GM18867 (cell line): ENCODE data around the gene DHRS3.

Experiments
- ATAC-seq: cut with Tn5 transposase; IDR thresholded peaks from one replicate; pipeline ENCODE4 v1.9.1; 2021; ENCODE audit warnings: mild to moderate bottlenecking, moderate library complexity; ENCODE audit not compliant: unreplicated experiment

Gene DHRS3

GRCh38 chr1:12555411-12556367, 62.3 kb downstream of the DHRS3 start:
- no peak for ATAC-seq

- no peak for ATAC-seq
Measured at GRCh38 chr1:12554521-12555305, 63.3 kb downstream of the DHRS3 start.

DNA sequence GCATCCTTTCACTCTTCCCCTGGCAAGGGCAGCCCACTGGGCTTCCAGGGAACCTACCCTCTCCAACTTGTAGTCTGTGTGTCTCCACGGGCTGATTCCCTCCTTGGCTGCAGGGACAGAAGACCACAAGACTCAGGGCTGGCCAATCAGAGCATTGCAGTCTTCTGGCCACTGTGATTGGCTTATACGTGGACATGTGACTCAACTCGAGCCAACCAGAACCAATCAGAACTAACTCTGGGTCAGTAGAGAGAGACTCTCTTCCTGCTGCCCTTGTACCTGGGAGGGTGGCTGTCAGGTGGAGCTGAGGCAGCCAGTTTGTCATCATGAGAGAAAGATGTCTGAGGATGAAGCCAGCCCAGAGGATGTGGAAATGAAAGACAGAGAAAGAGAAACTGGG, 64.0 kb downstream of the DHRS3 start:
- ATAC-seq, result no peak

- no peak for ATAC-seq
Measured at GRCh38 chr1:12552951-12553921, 64.8 kb downstream of the DHRS3 start.

DNA sequence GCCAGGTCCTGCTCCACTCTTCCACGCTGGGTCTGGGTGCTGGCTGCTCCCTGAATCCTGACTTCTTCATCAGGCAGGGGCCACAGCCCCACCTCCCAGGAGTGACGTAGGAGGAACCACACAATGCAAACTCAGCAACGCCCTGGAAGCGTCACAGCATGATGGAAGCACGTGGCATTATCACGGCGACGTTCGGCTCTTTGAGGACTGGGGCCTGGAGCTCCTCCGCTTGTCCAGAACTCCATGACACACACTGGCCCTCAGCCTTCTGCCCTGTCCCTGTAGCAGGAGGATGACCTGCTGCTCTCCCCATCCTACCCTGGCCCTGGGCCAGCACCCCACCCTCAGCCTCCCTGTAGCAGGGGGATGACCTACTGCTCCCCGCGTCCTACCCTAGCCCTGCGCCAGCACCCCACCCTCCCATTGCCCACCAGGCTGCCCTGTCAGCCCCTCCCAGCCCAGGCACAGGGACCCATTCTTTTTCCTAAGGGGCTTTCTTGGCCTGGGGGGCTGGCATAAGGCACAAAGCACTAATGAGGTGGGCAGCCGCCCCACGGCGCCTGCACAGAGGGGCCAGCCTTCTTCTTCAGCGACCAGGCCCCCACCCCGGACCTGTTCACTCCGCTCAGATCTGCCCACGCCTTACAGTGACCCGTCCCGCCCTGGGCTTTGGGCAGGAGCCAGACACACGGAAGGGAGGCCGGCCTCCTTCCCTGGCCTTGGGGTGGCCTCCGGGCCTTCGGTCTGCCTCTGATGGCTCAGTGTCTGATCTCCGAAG, 65.7 kb downstream of the DHRS3 start:
- no peak for ATAC-seq

DNA sequence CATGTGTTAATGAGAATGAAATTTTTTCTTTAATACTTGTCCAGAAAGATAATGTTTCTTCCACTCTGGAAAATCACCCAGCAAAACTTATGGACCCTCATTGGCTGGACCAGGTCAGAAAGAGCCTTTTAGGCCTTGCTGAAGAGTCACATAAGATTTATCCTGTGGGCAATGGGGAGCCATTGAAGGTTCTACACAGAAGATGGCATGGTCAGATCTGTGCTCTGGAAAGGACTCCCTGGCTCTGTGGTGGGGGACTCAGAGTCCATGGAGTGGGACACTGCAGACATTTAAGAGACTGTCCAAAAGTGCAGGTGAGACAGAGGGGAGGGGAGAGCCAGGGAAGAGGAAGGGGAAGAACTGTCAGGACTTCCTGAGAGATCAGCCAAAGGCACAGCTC, 66.4 kb downstream of the DHRS3 start:
- ATAC-seq, result no peak

DNA sequence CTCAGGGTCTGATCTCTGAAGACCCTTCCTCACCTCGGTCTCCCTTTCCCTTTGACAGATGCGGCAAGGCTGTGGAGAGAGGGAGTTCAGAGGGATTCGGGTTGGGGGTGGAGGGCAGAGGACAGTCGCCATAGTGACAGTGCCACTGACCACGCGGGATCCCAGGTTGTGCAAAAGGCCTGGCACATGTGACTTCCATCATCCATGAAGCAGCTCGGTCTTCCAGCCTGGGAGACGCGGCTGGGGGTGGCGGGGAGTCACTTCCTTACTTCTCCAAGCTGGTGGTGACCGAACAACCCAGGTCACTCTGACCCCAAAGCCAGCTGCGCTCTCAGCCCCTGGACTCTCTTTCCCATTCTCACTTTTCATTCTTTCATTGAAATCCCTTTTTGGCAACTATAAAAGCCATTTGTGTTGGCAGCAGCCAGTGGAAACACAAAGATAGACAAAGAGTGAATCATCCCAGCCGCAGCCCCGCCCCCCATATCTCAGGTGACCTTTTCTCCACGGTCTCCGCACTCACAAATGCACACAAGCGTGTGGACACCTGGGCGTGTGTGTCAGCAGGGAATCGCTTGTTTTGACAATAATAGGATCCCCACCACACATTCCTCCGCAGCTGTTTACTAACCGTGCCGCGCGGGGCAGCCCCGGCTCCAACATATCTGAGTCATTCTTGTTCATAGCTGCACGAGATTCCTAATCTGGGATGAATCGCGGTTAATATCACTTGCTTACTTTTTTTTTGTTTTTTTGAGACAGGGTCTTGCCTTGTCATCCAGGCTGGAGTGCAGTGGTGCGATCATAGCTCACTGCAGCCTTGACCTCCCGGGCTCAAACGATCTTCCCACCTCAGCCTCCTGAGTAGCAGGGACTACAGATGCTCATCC, 68.3 kb downstream of the DHRS3 start:
- ATAC-seq, result no peak

DNA sequence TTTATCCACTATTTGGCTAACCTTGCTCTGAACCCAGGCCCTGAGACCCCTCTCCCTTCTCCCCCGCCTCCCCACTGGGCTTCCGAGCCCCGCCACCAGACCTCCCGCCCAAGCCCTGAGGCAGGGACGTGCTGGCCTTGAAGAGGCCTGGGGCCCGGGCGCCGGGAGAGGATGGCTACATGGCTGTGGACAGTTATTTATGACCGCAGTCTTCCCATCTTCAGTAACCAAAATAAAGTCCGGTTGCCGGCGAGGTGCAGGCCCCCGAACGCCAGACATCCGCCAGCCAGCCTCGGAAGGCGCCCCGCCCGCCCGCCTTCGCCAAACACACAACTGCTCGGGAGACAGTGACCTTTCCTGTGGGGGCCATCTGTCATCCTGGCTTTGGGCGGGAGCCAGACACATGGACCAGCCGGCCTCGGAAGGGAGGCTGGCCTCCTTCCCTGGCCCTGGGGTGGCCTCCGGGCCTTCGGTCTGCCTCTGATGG, 69.0 kb downstream of the DHRS3 start:
- no peak for ATAC-seq

DNA sequence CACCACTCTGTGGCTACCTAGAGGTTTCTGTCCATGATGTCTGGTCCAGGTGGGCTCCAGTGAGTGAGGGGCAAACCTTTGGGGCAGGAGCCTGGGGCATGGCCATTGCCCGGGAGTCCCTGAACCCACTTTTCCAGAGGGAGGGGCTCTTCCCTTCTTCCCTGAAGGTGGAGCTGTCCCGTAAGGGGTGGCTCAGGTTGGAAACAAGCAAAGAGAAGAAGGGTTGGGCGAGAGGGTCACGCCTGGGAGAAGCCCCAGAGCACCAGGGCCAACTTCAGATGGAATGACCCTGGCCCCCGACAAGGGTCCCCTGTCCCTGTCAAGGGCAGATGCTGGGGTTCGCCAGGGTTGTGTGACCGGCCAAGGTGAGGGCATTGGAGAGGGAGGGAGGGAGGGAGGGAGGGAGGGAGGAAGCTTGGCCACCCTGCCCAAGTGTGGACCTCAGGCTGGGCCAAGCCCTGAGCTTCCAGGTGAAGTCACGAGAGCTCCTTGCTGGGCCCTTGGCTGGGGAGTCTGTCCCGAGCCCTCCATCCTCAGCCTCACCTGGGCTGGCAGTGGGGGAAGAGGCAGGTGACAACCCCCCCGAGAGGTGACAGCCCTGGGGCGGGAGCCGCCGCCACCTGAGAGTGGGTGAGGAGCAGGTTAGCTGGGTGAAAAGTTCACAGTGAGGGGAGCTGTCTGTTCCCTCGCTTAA, 69.6 kb downstream of the DHRS3 start:
- ATAC-seq, result no peak

GRCh38 chr1:12547586-12548225, 70.3 kb downstream of the DHRS3 start:
- no peak for ATAC-seq

GRCh38 chr1:12546771-12547585, 71.0 kb downstream of the DHRS3 start:
- no peak for ATAC-seq

DNA sequence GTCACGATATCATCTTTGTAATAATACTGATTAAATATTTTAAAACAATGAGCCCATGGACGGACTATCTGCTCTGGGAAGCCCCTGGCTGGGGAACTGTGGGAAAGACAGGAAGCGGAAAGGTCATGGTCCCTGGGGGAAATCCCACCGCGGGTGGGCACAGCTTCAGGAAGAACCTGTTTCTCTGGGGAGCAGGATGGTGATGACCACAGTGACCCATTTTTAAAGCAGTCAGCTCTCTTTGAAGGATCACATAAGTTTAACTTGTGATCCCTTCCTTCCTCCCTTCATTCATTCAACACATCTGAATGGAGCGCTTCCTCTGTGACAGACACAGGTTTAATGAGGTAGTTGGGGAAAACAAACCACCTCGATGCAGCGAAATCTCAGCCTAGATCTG, 73.0 kb downstream of the DHRS3 start:
- no peak for ATAC-seq

DNA sequence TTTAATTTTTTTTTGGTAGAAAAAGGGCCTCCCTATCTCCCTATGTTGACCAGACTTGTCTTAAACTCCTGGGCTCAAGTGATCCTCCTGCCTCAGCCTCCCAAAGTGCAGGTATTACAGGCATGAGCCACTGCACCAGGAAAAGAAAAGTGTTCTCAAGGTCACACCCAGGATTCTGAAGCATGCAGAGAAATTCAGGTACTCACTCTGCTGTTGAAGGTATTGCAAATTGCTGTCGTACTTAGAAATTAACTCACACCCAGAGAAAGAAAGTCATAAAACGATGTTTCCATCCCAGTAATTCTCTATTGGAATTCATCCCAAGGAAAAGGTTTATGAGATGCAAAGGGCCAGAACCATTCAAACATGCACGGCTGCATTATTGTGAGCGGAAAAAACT, 73.7 kb downstream of the DHRS3 start:
- no peak for ATAC-seq

- ATAC-seq, result no peak
Measured at GRCh38 chr1:12543740-12544154, 74.3 kb downstream of the DHRS3 start.

DNA sequence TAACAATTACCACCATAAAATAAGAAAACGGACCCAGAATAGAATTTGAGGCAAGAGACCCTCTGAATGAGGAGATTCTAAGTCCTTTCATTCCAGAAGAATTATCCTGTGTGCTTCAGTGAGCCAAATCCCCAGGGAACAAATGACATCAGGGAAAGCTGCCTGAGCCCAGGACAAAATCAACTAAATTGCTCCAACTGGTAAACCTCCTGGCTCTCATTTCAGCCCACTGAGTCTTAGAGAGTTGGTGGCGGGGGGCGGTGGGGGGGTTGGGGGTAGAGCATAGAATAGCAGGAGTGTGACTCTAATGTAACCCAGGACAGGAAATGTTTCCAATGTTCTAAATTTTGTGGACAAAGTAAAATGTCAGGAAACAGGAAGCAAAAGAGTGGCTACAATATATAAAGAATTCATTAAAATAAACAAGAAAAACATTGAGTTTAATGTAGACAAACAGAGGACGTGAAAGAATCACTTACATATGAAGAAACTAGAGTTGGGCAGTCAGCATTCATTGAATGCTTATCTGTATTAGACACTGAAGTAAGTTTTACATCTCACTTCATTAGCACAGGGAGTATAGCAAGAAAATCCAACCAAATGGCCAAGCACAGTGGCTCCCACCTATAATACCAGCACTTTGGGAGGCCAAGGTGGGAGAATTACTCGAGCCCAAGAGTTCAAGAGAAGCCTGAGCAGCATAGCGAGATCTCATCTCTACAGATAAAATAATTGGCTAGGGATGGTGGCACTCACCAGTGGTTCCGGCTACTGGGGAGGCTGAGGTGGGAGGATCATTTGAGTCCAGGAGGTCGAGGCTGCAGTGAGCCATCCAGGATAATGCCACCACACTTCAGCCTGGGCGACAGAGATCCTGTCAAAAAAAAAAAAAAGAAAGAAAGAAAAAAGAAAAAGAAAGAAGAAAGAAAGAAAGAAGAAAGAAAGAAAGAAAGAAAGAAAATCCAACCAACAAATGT, 75.1 kb downstream of the DHRS3 start:
- ATAC-seq, result no peak

DNA sequence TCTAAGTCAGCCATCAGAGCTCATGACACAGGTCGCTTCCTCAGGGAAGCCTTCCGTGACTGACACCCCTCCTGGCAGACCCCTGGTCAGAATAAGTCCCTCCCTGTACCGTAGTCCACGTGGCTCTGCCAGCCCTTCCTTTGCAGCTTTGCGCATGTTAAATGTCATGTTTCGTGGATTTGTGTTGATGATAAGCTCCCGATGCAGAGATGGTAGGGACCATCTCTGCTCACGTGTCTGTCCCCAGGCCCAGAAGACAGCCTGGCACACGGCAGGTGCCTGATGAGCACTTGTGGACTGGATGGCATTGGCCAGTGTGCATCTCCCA, 75.9 kb downstream of the DHRS3 start:
- no peak for ATAC-seq
